Stimulated activated naive CD4-positive, alpha-beta T cell (primary cell): ENCODE results near the gene CPTP.
"Not testable (repeated sequence)": the region's sequence is repeated elsewhere in the genome, so short reads cannot be mapped to it uniquely, and the experiment has no call there.

Experiments
- DNase-seq, 6 experiments: peaks; one replicate each; lab custom pipeline; 2025; lab: John Stamatoyannopoulos, UW

Gene CPTP

DNA sequence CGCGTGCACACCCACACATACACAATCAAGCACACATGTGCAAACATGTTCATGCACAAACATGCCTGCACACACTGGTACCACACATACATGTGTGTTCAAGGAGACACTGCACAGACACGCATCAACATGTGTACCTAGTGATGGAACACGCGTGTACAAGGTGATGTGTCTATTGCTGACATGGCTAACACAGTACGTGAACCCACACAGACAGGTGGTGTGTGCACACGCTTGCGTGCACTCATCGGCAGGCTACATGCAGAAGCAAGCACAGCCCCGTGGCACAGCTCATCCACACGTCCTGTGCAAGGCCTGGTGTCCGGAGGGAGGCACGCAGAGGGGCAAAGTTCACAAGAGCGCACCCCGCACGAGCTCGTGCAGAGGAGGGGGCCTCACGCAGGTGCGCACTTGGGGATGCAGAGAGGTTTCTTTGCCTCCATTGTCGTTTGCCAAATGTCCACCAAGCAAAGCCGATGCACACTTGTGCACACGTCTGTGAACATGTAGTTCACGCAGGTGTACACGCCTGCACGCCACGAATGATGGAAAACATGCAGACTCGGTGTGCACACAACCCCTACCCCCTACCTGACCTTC lies 17.8 kb upstream of the CPTP start:
- DNase-seq = peak in 1 of 6 experiments; percentile 16

DNA sequence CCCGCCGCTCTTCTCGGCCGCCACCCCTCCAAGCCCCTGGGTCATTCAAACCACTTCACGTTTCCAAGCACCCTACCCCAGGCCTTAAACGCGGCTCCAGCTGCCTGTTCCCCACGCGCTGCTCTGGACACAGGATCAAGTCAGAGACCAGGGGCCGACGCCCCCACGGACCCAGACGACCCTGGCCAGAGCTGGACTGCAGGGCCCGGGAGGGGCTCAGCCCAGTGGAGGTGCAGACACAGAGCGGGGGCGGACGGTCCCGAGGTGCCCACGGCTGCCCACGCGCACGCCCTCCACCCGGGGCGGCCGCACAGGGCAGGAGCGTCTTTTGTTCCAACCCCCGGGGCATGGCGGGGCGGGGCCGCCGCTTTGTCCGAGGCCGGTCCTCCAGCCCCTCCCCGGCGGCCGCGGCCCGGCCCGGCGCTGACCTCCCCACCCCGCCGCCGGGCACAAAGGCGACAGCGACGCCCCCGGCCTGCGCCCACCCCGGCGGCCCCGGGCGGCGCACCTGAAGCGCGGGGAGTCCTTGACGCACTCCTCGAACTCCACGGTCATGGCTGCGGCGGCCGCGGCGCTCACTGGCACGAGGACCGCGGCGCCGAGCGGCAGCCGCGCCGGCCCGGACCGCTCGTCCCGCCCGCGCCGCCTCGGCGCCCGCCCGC lies 17.2 kb upstream of the CPTP start:
- DNase-seq = no peak

DNA sequence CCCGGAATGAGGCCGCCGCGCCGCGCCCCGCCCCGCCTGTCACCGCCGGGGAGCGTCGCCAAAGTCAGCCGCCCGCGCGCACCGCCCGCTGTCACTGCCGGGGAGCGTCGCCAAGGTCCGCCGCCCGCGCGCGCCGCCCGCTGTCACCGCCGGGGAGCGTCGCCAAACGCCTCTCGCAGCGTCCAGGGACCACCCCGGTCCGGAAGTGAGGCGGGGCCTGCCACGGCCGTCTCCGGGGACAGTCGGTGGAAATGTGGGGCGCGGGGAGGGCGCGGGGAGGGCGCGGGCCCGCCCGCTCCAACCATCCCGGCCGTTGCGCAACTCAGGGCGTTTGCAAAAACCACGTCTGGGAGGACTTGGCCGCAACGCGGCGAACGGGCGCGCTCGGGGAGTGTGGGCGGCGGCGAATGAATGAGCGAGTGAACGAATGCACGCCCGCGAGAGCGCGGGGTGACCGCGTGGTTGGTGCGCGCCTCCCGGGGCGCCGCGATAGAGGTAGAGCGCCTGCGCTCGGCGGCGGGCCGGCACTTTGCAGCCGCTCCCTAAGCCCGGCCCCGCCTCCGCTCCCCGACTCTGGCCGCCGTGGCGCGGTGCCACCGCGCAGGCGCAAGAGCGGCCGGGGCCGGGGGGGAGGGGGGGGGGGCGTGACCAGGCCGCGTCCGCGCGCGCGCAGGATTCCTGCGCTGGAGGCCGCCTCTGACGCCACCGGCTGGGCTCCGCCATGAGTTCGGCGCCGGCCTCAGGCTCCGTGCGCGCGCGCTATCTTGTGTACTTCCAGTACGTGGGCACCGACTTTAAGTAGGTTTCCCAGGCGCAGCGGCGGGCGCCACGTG lies 16.5 kb upstream of the CPTP start, which contains the start of the genes ACAP3 and PUSL1:
TSS of gene ACAP3 (minus strand) at position 8 of the 833 bp plus-strand sequence. CDS start 115 bp downstream, outside the sequence.
TSS of gene PUSL1 (plus strand) at position 675 of the 833 bp plus-strand sequence. CDS start at position 722, 47 bp downstream.
- peak; percentile 87 to 98 (median 90) for DNase-seq

DNA sequence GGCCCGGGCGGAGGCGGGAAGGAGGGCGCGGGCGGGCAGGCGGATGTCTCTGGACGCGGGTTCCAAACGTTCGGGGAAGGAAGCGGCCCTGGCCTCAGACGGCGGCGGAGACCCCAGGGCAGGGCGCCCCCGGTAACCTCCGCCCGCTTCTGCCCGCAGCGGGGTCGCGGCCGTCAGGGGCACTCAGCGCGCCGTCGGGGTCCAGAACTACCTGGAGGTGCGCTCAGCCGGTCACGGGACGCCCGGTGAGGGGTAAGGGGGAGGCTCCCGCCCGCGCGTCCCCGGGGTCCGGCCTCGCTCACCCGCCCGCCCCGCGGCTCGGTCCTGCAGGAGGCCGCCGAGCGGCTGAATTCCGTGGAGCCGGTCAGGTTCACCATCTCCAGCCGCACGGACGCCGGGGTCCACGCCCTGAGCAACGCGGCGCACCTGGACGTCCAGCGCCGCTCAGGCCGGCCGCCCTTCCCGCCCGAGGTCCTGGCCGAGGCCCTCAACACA lies 15.8 kb upstream of the CPTP start:
- peak in 1 of 6 experiments; percentile 41 for DNase-seq

DNA sequence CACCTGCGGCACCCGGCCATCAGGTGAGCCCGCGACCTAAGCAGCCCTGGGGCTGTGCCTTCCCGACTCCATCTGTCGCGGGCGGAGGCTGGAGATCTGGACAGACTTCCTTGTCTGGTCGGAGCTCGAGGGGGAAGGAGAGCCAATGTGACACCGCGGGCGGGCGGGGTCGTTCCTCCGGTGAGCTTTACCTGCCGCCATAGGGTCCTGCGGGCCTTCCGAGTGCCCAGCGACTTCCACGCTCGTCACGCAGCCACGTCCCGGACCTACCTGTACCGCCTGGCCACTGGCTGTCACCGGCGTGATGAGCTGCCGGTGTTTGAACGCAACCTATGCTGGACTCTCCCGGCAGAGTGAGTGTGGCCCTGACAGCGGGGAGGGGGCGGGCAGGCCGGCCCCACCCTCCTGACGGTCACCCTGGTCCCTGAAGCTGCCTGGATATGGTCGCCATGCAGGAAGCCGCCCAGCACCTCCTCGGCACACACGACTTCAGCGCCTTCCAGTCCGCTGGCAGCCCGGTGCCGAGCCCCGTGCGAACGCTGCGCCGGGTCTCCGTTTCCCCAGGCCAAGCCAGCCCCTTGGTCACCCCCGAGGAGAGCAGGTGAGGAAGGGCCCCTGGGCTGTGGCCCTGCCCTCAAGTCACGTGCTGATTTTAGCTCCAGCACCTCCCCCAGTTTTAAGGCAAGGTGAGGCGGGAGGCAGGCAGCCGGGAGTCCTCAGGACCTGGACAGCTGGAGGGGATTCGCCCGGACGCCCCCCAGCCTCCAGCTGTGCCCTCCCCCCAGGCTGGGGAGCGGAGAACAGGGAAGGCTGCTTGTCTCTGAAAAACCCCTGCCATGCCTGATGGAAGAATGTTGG lies 15.1 kb upstream of the CPTP start:
- DNase-seq = no peak

DNA sequence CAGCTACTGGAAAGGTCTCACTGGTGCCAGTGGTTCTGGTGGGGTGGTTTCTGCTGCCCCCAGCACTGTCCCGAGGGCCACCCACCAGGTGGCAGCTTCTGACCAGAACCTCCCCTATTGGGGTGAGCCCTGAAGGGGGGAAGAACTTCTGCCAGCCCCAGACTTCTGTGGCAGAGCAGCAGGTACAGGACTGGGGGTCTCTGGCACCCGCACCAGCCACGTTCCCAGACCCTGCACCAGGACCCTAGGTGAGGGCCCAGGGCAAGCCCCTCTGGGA lies 14.6 kb upstream of the CPTP start:
- DNase-seq = no peak

DNA sequence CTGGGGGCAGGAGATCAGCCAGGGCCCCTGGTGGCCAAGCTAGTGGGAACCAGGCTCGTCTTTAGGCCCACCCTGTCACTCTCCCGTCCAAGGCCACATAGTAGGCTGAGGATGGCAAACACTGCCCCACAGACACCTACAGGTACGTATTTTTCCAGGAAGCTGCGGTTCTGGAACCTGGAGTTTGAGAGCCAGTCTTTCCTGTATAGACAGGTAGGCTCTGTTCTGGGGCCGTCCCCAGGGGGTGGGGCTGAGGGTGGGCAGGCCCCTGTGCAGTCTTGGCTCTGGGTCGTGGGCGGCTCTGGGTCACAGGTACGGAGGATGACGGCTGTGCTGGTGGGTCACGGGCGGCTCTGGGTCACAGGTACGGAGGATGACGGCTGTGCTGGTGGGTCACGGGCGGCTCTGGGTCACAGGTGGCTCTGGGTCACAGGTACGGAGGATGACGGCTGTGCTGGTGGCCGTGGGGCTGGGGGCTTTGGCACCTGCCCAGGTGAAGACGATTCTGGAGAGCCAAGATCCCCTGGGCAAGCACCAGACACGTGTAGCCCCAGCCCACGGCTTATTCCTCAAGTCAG lies 14.0 kb upstream of the CPTP start:
- DNase-seq = no peak

DNA sequence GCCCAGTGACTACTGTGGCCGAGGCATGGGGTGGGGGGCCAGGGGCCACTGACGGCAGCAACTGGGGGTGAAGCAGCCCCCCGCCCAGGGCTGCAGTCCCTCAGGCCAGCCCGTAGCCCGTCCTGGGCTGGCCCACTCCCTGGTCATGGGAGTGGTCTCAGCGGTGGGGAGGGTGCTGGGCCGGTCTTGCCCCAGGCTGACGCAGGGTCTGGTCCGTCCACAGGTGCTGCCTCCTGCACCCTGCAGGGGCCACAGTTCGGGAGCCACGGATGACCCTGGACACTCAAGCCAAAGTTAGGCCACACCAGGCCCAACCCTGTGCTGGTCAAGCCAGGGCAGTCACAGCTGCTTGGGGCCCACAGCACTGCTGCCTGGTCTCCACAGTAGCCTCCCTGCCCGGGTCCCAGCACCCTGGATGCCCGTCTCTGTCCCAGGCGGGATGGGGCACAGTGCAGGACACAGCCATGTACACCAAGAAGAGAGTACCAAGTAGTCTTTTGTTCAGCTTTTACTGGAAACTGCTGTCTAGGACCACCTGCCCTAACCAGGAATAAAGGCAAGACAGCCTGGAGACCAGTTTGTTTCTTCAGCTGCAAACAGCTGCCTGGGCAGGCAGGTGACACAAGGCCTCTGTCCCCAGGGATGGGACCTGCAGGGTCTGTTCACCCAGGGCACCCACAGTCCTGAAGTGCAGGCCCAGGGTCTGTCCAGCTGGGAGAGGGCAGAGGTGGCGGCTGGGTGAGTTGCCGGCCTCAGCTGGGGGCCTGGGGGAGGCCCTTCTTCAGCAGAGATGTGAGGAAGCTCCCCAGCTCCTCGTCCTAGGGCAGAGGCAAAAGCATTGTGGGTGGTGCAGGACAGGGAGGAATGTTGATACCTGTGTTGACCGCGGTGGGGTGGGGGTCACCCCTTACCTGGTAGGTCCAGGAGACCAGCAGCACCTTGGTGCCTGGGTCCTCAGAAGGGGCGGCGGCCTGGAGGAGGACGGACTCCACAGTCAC lies 13.2 kb upstream of the CPTP start:
- no peak for DNase-seq

DNA sequence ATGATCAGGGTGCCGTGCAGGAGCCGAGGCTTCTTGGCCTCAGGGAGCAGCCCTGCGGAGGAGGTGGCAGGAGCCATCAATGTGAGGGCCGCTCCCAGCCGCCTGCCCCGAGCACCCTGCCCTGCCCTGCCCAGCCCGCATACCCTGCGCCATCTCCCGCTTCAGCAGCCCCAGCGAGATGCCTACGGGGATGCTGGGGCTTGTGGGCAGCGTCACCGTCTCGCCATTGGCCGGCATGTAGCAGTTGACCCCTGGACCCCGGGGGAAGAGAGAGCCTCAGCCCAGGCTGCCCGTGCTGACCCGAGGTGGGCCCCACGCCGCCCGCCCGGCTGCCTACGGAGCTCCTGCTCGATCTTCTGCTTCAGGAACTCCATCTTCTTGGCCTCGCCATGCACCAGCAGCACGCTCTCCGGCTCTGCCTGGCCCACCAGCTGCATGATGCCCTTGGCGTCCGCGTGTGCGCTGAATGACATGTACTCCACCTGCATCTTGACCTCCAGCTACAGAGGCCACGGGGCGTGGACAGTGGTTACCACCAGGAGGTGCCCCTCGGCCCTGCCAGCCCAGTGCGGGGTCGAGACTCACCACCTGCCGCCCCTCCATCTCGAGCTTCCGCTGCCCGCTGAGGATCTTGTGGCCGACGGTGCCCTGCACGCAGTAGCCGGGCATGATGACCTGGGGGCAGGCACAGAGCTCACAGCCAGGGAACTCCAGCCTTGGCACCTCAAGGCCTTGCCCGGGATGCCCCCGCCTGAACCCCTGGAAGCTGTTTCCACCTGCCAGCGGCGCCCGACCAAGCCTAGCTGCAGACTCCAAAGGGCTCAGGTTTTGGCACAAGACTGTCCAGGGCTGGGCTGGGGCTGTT lies 11.9 kb upstream of the CPTP start:
- DNase-seq = no peak

DNA sequence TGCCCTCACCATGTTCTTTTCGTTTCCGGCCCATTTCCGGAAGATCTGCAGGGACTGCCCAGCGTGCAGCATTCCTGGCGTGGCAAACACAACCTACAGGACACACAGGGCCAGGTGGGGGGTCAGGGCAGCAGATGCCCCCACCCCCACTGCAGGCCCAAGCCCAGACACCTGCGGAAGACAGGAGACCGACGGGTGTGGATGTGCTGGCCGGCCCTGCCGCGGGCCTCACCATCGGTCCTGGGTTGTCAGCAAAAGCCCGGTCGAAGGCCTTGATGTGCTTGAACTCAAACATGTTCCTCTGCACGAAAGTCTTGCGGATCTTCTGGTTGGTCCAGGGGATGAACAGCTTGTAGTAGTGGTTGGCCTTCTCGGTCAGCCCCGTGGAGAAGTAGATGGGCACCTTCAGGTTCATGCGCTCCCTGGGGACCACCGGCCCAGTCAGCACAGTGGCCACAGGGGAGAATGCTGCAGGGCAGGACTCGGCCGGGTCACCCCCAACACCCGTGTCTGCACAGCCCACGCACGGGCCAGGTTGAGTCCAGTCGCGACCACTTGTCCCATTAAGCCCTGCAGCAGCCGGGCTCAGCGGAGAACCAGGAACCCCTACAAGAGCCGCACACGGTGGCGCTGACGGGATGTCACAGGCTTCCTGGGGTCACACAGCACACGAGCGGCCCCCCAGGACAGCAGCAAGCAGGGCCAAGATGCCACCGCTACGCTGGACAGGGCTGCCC lies 10.9 kb upstream of the CPTP start:
- no peak for DNase-seq

DNA sequence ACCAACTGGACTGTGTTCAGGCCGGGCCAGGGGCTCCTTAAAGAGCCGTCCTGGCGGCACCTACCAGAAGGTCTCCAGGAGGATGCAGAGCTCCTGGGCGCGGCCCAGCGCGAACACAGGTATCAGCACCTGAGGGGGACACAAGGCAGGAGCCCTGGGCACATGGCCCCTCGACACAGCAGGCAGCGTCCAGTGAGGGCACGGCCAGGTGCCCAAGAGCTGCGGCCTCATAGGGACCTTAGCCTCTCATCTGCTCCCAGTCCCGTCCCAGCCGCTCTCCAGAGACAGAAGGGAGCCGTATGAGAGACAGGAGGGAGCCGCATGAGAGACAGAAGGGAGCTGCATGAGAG lies 10.4 kb upstream of the CPTP start:
- no peak for DNase-seq

DNA sequence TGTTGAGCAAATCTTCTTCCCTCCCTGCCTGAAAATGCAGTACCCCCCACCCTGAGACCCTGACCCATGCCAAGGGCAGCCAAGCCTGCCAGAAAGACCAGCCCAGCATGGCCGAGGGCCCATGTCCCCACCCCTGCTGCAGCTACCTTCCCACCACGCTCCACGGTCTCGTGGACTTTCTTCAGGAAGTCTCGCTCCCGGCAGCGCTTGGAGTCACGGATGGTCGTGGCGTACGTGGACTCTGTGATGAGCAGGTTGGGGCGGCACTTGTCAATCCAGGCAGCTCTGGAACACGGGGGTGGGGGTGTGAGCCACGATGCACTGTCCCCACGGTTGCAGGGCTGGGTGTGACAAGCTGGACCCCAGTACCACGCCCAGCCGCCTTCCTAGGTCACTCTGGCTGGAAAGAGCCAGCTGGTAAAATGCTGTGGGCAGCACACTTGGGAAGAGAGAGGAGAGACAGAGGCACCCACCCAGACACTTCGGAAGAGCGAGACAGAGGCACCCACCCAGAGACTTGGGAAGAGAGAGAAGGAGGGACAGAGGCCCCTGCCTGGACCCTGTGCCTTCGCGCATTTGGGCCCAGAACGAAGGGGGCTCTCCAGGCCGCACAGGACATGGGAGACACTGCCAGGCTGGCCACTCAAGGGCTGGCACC lies 9.8 kb upstream of the CPTP start:
- DNase-seq = no peak

DNA sequence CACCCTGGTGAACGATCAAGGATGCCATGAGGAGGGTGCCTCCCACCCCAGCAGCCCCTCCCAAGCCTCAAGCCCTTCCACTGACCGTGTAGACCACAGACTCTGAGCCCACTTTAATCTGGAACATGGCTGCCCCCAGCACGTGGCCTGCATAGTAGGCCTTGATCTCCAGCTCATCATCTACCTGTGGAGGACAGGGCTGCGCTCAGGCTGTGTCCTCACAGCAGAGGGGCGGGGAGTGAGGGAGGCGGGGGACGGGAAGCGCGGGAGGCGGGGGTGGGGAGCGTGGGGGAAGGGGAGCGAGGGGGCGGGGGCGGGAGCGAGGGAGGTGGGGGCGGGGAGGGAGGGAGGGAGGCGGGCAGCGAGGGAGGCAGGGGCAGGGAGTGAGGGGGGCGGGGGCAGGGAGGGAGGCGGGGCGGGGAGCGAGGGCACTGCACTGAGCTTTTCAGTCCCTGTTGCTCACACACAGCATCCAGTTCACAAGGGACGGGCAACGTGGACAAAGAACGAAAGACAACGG lies 9.1 kb upstream of the CPTP start:
- DNase-seq = no peak

DNA sequence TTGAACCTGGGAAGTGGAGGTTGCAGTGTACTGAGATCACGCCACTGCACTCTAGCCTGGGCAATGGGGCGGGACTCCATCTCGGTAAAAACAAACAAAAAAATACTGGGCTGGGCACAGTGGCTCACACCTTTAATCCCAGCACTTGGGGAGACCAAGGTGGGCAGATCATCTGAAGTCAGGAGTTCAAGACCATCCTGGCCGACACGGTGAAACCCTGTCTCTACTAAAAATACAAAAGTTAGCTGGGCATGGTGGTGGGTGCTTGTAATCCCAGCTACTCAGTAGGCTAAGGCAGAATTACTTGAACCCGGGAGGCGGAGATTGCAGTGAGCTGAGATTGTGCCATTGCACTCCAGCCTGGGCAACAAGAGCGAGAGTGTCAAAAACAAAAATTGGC lies 8.4 kb upstream of the CPTP start:
- DNase-seq = not testable (repeated sequence)

DNA sequence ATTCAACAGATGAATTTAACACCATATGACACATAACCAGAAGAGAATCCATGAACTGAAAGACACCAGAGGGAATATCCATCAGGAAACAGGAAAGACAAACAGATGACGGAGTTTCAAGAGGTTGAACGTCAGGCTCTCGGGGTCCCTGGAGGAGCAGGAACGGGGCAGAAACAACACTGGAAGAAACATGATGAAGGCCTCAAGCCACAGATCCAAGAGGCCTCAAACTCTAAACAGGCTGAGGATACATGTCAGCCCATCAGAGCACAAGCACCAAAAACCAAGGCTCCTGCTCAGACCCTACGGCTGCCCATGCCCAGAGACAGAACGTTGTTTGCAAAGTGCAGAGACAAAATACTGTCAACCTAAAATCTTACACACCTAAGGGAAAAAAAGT lies 7.2 kb upstream of the CPTP start:
- DNase-seq = no peak

DNA sequence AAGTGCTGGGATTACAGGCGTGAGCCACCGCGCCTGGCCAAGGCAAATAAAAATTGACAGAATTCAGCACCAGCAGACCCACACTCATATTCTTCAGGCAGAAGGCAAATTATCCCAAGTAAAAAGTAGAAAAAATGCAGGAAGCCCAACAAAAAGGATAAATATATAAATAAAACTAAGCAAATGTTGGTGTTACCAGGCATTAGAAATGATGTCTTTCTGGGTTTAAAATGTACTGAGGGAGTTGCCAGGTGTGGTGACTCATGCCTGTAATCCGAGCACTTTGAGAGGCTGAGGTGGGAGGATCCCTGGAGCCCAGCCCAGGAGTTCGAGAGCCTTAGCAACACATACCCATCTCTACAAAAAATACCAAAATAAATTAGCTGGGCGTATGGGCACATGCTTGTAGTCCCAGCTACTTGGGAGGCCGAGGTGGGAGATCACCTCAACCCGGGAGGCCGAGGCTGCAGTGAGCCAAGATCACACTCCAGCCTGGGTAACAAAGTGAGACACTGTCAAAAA lies 6.4 kb upstream of the CPTP start:
- no peak for DNase-seq

DNA sequence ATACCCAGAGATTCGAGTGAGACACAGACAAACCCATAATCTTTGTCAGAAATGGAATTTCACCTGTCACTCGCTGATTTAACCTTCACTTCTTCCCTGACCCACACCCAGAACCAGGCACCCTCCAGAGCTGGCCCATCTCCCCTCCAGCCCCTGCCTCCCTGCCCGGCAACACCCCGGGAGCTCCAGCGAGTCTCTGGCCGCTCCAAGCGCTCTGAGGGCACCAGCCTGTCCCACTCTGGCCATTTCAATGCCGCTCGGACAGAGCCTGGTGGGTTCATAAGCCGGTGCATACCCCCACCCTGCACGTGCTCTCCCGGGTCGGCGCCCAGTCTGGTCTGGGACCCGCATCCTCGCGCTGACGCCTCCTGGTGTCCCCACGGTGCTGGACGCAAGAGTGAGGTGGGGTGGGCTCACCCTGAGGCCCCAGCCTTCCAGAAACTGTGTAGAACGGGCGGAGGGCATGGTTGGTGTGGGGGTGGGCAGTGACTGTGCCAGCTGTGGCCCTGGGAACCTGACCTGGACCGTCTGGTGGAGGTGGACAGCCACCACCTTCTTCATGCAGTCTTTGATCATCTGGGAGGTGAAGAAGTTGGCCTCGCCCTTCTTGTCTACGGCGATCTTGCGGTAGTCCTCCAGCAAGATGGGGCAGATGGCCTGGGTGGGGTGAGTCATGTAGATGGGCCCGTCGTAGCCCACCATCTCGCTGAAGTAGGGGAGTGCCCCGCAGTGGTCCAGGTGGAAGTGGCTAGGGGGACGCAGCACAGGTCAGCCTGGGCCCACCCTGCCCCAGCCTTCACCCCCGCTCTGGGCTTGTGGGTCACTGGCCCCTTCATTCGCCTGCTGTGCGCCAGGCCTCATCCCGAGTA lies 5.6 kb upstream of the CPTP start:
- DNase-seq = no peak
